Upper lobe of left lung (tissue), 6 donors: ENCODE measurements around the gene BBS9. TPM values are rescaled to one million over a fixed set of nuclear protein-coding genes. Genes with fewer than 3 reads are reported as not detected.

Experiments
- ATAC-seq, 2 donors: fragments of 200-7000 bp; cut with Tn5 transposase; one replicate each; pipeline ENCODE4 v1.9.1; 2022; ENCODE audit warnings: mild to moderate bottlenecking in 2 of 2, moderate library complexity in 2 of 2; ENCODE audit not compliant: low FRiP score in 2 of 2
- DNase-seq, 2 donors: peaks; one replicate each; pipeline ENCODE4 v3.0.0-alpha.2; 2019 to 2020
- H3K27ac ChIP-seq, 4 donors: fragments of 200-600 bp; sonication (generic); one replicate each; pipeline ENCODE4 v1.5.1; 2016 to 2019
- H3K27me3 ChIP-seq, 4 donors: fragments of 200-600 bp; sonication (generic); one replicate each; pipeline ENCODE4 v1.5.1; 2017 to 2019
- H3K36me3 ChIP-seq, 4 donors: fragments of 200-600 bp; sonication (generic); one replicate each; pipeline ENCODE4 v1.5.1; 2016 to 2019
- H3K4me1 ChIP-seq, 4 donors: fragments of 200-600 bp; sonication (generic); one replicate each; pipeline ENCODE4 v1.5.1; 2018 to 2019
- H3K4me3 ChIP-seq, 4 donors: fragments of 200-600 bp; sonication (generic); one replicate each; pipeline ENCODE4 v1.5.1; 2017 to 2019; ENCODE audit warnings: mild to moderate bottlenecking in 2 of 4, moderate library complexity in 1 of 4
- H3K9me3 ChIP-seq, 4 donors: fragments of 200-600 bp; sonication (generic); one replicate each; pipeline ENCODE4 v1.5.1; 2018 to 2019
- CTCF ChIP-seq, 6 experiments: fragments of 450-650 bp in 4 of 6; fragments of 200-600 bp in 2 of 6; sonication (generic) in 2 of 6; IDR thresholded peaks; one replicate each; pipeline ENCODE4 v1.5.1; 2016 to 2019; ENCODE audit warnings: antibody characterized with exemption in 6 of 6
- EP300 ChIP-seq, 4 donors: sonication (generic); formaldehyde crosslinking; IDR thresholded peaks; one replicate each; pipeline ENCODE4 v1.5.1; 2017; ENCODE audit warnings: antibody characterized with exemption in 4 of 4, control low read depth in 2 of 4
- POLR2A ChIP-seq, 4 donors: fragments of 450-650 bp; IDR thresholded peaks; one replicate each; pipeline ENCODE4 v1.5.1; 2016 to 2017; ENCODE audit warnings: antibody characterized with exemption in 4 of 4, mild to moderate bottlenecking in 2 of 4
- POLR2AphosphoS5 ChIP-seq, 2 donors: sonication (generic); formaldehyde crosslinking; IDR thresholded peaks; one replicate each; pipeline ENCODE4 v1.5.1; 2017; ENCODE audit warnings: antibody characterized with exemption in 2 of 2
- WGBS, 2 donors: methylation state at CpG; one replicate each; pipeline ENCODE4 v1.1.5; 2017 to 2018; 5-methylcytosine and 5-hydroxymethylcytosine counted together
- total RNA-seq, 6 donors: library from RNA; depleted of rRNA in 4 of 6; stranded (reverse); fragments of >200 nt in 4 of 6; gene quantifications; one replicate each; pipeline versions ENCODE4 v1.1.0 to v1.2.1, GENCODE V29; 2016 to 2021
- donor health status: DM: no; HTN: no; CAD: no; lungs with moderate emphysema.
- donor health status: DM: no; HTN: yes; CAD: no; lungs with severe emphysema.

BBS9 gene
- total RNA-seq, 6 donors from 2014 or later, result 14.5 to 72.3 (median 20.6) TPM

- DNase-seq (no peak), ATAC-seq (no peak)
- Histone ChIP-seq H3K9me3 (no peaks in the 10 kb centered on the region), H3K27ac (no peak overlapping the region), H3K4me3 (no peak overlapping the region), H3K36me3 (no peaks in the 10 kb centered on the region), H3K4me1 (no peaks in the 10 kb centered on the region), H3K27me3 (no peaks in the 10 kb centered on the region)
- WGBS, 2 donors, result 61 to 66% methylated on average over 4 of the region's 4 CpGs
- TF ChIP-seq POLR2AphosphoS5 (IDR thresholded peaks at IDR 0.05) (no peak), CTCF (IDR thresholded peaks at IDR 0.05) (no peak), EP300 (IDR thresholded peaks at IDR 0.05) (no peak), POLR2A (IDR thresholded peaks at IDR 0.05) (no peak)
These were observed 425.2 kb downstream of the BBS9 start for GRCh38 chr7:33554576-33554975.

GRCh38 chr7:33556472-33556871, 427.1 kb downstream of the BBS9 start:
- ATAC-seq (no peak), DNase-seq (no peak)
- Histone ChIP-seq H3K27me3 (no peaks in the 10 kb centered on the region), H3K9me3 (no peaks in the 10 kb centered on the region), H3K36me3 (no peaks in the 10 kb centered on the region), H3K27ac (no peak overlapping the region), H3K4me1 (no peaks in the 10 kb centered on the region), H3K4me3 (no peak overlapping the region)
- TF ChIP-seq CTCF (IDR thresholded peaks at IDR 0.05), result no peak
- no peak for TF ChIP-seq EP300 (IDR thresholded peaks at IDR 0.05)
- no peak for TF ChIP-seq POLR2A (IDR thresholded peaks at IDR 0.05)
- no peak for TF ChIP-seq POLR2AphosphoS5 (IDR thresholded peaks at IDR 0.05)

- H3K27me3 ChIP-seq, result no peaks in the 10 kb centered on the region
- H3K4me1 ChIP-seq, result no peaks in the 10 kb centered on the region
- ATAC-seq (no peak), DNase-seq (no peak)
- H3K9me3 ChIP-seq, result no peaks in the 10 kb centered on the region
- WGBS, 2 donors, result 91 to 93% methylated on average over 6 of the region's 6 CpGs
- H3K4me3 ChIP-seq, result no peak overlapping the region
- H3K27ac ChIP-seq, result no peak overlapping the region
- TF ChIP-seq CTCF (IDR thresholded peaks at IDR 0.05) (no peak), POLR2A (IDR thresholded peaks at IDR 0.05) (no peak), EP300 (IDR thresholded peaks at IDR 0.05) (no peak), POLR2AphosphoS5 (IDR thresholded peaks at IDR 0.05) (no peak)
- H3K36me3 ChIP-seq, result no peaks in the 10 kb centered on the region
These were observed 429.4 kb downstream of the BBS9 start for GRCh38 chr7:33558549-33559323.

- no peak for ATAC-seq
- Histone ChIP-seq H3K4me3 (no peak overlapping the region), H3K27me3 (no peaks in the 10 kb centered on the region), H3K4me1 (no peaks in the 10 kb centered on the region), H3K36me3 (no peaks in the 10 kb centered on the region), H3K9me3 (no peaks in the 10 kb centered on the region), H3K27ac (no peak overlapping the region)
- TF ChIP-seq POLR2AphosphoS5 (IDR thresholded peaks at IDR 0.05), result no peak
- no peak for TF ChIP-seq POLR2A (IDR thresholded peaks at IDR 0.05)
- TF ChIP-seq CTCF (IDR thresholded peaks at IDR 0.05), result no peak
- no peak for TF ChIP-seq EP300 (IDR thresholded peaks at IDR 0.05)
- DNase-seq, result no peak
- 77 to 79% methylated on average over 6 of the region's 6 CpGs for WGBS, 2 donors
These were observed 430.0 kb downstream of the BBS9 start for GRCh38 chr7:33559324-33559710.

- H3K27ac ChIP-seq, result no peak overlapping the region
- no peaks in the 10 kb centered on the region for H3K36me3 ChIP-seq
- H3K4me3 ChIP-seq, result no peak overlapping the region
- no peak for ATAC-seq
- no peaks in the 10 kb centered on the region for H3K27me3 ChIP-seq
- H3K9me3 ChIP-seq, result no peaks in the 10 kb centered on the region
- TF ChIP-seq POLR2A (IDR thresholded peaks at IDR 0.05) (no peak), EP300 (IDR thresholded peaks at IDR 0.05) (no peak), POLR2AphosphoS5 (IDR thresholded peaks at IDR 0.05) (no peak), CTCF (IDR thresholded peaks at IDR 0.05) (no peak)
- no peaks in the 10 kb centered on the region for H3K4me1 ChIP-seq
- DNase-seq, result no peak
These were observed 433.6 kb downstream of the BBS9 start for GRCh38 chr7:33562996-33563395.
